HepG2 (cell line): ENCODE results near the gene RABEPK. TPM values are rescaled to one million over a fixed set of nuclear protein-coding genes. Genes with fewer than 3 reads are reported as not detected.
A peak's percentile ranks its signal among the peaks of the same experiment; 100 is the strongest.

Source experiments
- ATAC-seq: fragments of 200-7000 bp; cut with Tn5 transposase; 3 replicates; pipeline ENCODE4 v1.9.1; 2020; ENCODE audit warnings: mild to moderate bottlenecking, moderate library complexity
- BruUV-seq: library from RNA; stranded (reverse); fragments of 400-500 nt; replicated peaks from 2 replicates; lab custom pipeline; 2021; lab: Mats Ljungman, UMichigan
- CTCF ChIA-PET: fragments of 300-600 bp; formaldehyde crosslinking; extraction: SDS; loops from one replicate; lab custom pipeline; 2021; ENCODE audit warnings: low total read pairs, inconsistent platforms, low intra/inter-chr PET ratio; lab: Yijun Ruan, JAX
- POLR2A ChIA-PET: fragments of 350-600 bp; sonication (Branson Sonifier 250); formaldehyde crosslinking; loops from one replicate; lab custom pipeline; 2020; ENCODE audit warnings: antibody characterized with exemption, inconsistent platforms; lab: Yijun Ruan, JAX
- DNase-seq: peaks from one replicate; pipeline ENCODE4 v3.0.0-alpha.2; 2015; ENCODE audit warnings: low spot score
- FAIRE-seq: peaks from 3 replicates; lab custom pipeline; 2011; peaks lifted over from hg19 to GRCh38; lab: Jason Lieb, UNC
- H2AFZ ChIP-seq: one replicate; pipeline ENCODE4 v1.6.1; 2011; ENCODE audit warnings: low read length, inconsistent platforms
- H3K27ac ChIP-seq: fragments of 300-600 bp; 3 replicates; pipeline ENCODE4 v1.8.0; 2011; ENCODE audit warnings: mixed run types, mild to moderate bottlenecking, mixed read lengths, low read length, inconsistent platforms; ENCODE audit not compliant: insufficient read depth; ENCODE audit errors: extremely low read length
- H3K27me3 ChIP-seq, 2 experiments: fragments of 200-600 bp in 1 of 2; 2 replicates in 1 of 2; 3 replicates in 1 of 2; pipeline versions ENCODE4 v1.6.0 to v1.8.0; 2011; ENCODE audit warnings: low read length in 2 of 2, mild to moderate bottlenecking in 2 of 2, moderate library complexity in 2 of 2, inconsistent platforms in 1 of 2; ENCODE audit not compliant: insufficient read depth in 2 of 2, control insufficient read depth in 1 of 2
- H3K36me3 ChIP-seq, 2 experiments: fragments of 200-600 bp in 1 of 2; replicated peaks in 1 of 2; 2 replicates in 1 of 2; 3 replicates in 1 of 2; pipeline versions ENCODE4 v1.5.1 to v1.8.0; 2011; ENCODE audit warnings: low read length in 2 of 2, inconsistent platforms in 1 of 2; ENCODE audit not compliant: insufficient read depth in 2 of 2, control insufficient read depth in 1 of 2
- H3K4me1 ChIP-seq: 2 replicates; pipeline ENCODE4 v1.5.1; 2012; ENCODE audit warnings: low read length, inconsistent platforms; ENCODE audit not compliant: insufficient read depth
- H3K4me2 ChIP-seq: 2 replicates; pipeline ENCODE4 v1.6.0; 2011; ENCODE audit warnings: low read depth, low read length, inconsistent platforms
- H3K4me3 ChIP-seq, 3 experiments: fragments of 200-600 bp in 1 of 3; sonication (generic), shearing (Covaris generic) in 1 of 3; replicated peaks in 1 of 3; 2 replicates each; pipeline ENCODE4 v1.5.1; 2011 to 2016; ENCODE audit warnings: low read length in 3 of 3, inconsistent platforms in 2 of 3, low read depth in 2 of 3, mild to moderate bottlenecking in 2 of 3, control low read depth in 1 of 3, mixed read lengths in 1 of 3; ENCODE audit not compliant: insufficient read depth in 1 of 3
- H3K79me2 ChIP-seq: one replicate; pipeline ENCODE4 v1.6.1; 2011; ENCODE audit warnings: low read length, inconsistent platforms; ENCODE audit not compliant: insufficient read depth
- H3K9ac ChIP-seq: 2 replicates; pipeline ENCODE4 v1.6.0; 2011; ENCODE audit warnings: mild to moderate bottlenecking, low read depth, low read length, inconsistent platforms; ENCODE audit not compliant: insufficient read depth
- H3K9me3 ChIP-seq: 2 replicates; pipeline ENCODE4 v1.5.1; 2012; ENCODE audit warnings: mild to moderate bottlenecking, low read length
- H4K20me1 ChIP-seq: 2 replicates; pipeline ENCODE4 v1.6.0; 2011; ENCODE audit warnings: inconsistent platforms, mild to moderate bottlenecking, low read length, moderate library complexity; ENCODE audit not compliant: insufficient read depth
- AFF4 ChIP-seq: sonication (generic); formaldehyde crosslinking; IDR thresholded peaks from 2 replicates; pipeline ENCODE4 v1.4.0; 2020; ENCODE audit warnings: missing genetic modification reagents
- ASH2L ChIP-seq: fragments of 300-600, 200-600 bp; sonication (generic); IDR thresholded peaks from 2 replicates; pipeline ENCODE4 v1.7.0; 2017; ENCODE audit warnings: low read depth, mild to moderate bottlenecking, moderate library complexity, mixed read lengths, low read length; ENCODE audit not compliant: insufficient read length
- GATAD2A ChIP-seq: IDR thresholded peaks from 2 replicates; pipeline ENCODE4 v1.6.1; 2016
- HMGA1 ChIP-seq: sonication (generic); formaldehyde crosslinking; conservative IDR thresholded peaks from 2 replicates; pipeline ENCODE4 v1.4.0; 2020; ENCODE audit warnings: missing genetic modification reagents
- KDM5B ChIP-seq: sonication (generic); formaldehyde crosslinking; IDR thresholded peaks from 2 replicates; pipeline ENCODE4 v1.4.0; 2020; ENCODE audit warnings: missing genetic modification reagents, mild to moderate bottlenecking, borderline replicate concordance
- MAFF ChIP-seq: IDR thresholded peaks from 2 replicates; pipeline ENCODE4 v1.6.1; 2011; ENCODE audit warnings: low read depth, low read length, improper control_type of control experiment
- MAFK ChIP-seq, 2 experiments: IDR thresholded peaks in 1 of 2; conservative IDR thresholded peaks in 1 of 2; 2 replicates each; pipeline ENCODE4 v1.6.1; 2011; ENCODE audit warnings: improper control_type of control experiment in 2 of 2, low read length in 2 of 2
- MED8 ChIP-seq: sonication (generic); formaldehyde crosslinking; IDR thresholded peaks from 2 replicates; pipeline ENCODE4 v1.8.1; 2023; ENCODE audit warnings: mild to moderate bottlenecking, missing genetic modification reagents; ENCODE audit not compliant: insufficient replicate concordance
- MXD3 ChIP-seq: IDR thresholded peaks from 2 replicates; pipeline ENCODE4 v1.6.1; 2016; ENCODE audit warnings: mild to moderate bottlenecking, missing biosample characterization, missing genetic modification reagents
- RAD21 ChIP-seq: fragments of 450-650 bp; formaldehyde crosslinking; IDR thresholded peaks from 2 replicates; pipeline ENCODE4 v1.5.0; 2020; ENCODE audit warnings: mild to moderate bottlenecking
- SAP130 ChIP-seq: IDR thresholded peaks from 2 replicates; pipeline ENCODE4 v1.6.1; 2016; ENCODE audit warnings: low read depth
- SMC3 ChIP-seq: IDR thresholded peaks from 2 replicates; pipeline ENCODE4 v1.6.1; 2011; ENCODE audit warnings: low read length, improper control_type of control experiment
- STAG1 ChIP-seq: sonication (generic); formaldehyde crosslinking; IDR thresholded peaks from 2 replicates; pipeline ENCODE4 v1.4.0; 2020; ENCODE audit warnings: missing genetic modification reagents
- THAP7 ChIP-seq: sonication (generic); formaldehyde crosslinking; IDR thresholded peaks from 2 replicates; pipeline ENCODE4 v1.8.1; 2023; ENCODE audit warnings: mild to moderate bottlenecking, missing genetic modification reagents
- YEATS2 ChIP-seq: sonication (generic); formaldehyde crosslinking; IDR thresholded peaks from 2 replicates; pipeline ENCODE4 v1.4.0; 2020; ENCODE audit warnings: missing genetic modification reagents, borderline replicate concordance
- ZNF263 ChIP-seq: sonication (generic); formaldehyde crosslinking; IDR thresholded peaks from 2 replicates; pipeline ENCODE4 v1.4.0; 2020; ENCODE audit warnings: missing genetic modification reagents
- ZNF570 ChIP-seq: sonication (generic); formaldehyde crosslinking; IDR thresholded peaks from 2 replicates; pipeline ENCODE4 v1.4.0; 2020; ENCODE audit warnings: mild to moderate bottlenecking, missing genetic modification reagents, borderline replicate concordance
- ZNF652 ChIP-seq: IDR thresholded peaks from 2 replicates; pipeline ENCODE4 v1.6.1; 2016; ENCODE audit warnings: low read depth, borderline replicate concordance
- ZNF740 ChIP-seq: sonication (generic); formaldehyde crosslinking; IDR thresholded peaks from 2 replicates; pipeline ENCODE4 v1.4.0; 2020; ENCODE audit warnings: missing genetic modification reagents
- ZNF777 ChIP-seq: sonication (generic); formaldehyde crosslinking; IDR thresholded peaks from 2 replicates; pipeline ENCODE4 v1.4.0; 2020; ENCODE audit warnings: missing genetic modification reagents
- ZNF790 ChIP-seq: sonication (generic); formaldehyde crosslinking; IDR thresholded peaks from 2 replicates; pipeline ENCODE4 v1.8.0; 2022; ENCODE audit warnings: missing genetic modification reagents, mild to moderate bottlenecking, borderline replicate concordance
- WGBS: methylation state at CpG from one replicate; pipeline ENCODE4 v1.1.6; 2017; ENCODE audit warnings: low lambda C conversion rate; 5-methylcytosine and 5-hydroxymethylcytosine counted together
- in situ Hi-C: cut with HindIII; loops from 2 replicates; pipeline ENCODE4 v1.10.0; 2017; ENCODE audit warnings: low pct_unique_long_range_greater_than_20kb; ENCODE audit not compliant: extremely low pct_ligation_motif_present
- intact Hi-C: fragments of 100-400 bp; cut with micrococcal nuclease; formaldehyde crosslinking; loops from one replicate; pipeline ENCODE4 v1.10.0; 2022; ENCODE audit not compliant: unreplicated experiment
- polyA plus RNA-seq, 8 experiments: library from polyadenylated mRNA; depleted of rRNA in 3 of 8; stranded (reverse) in 7 of 8; unstranded in 1 of 8; fragments of >200 nt; fragmentation: Illumina TruSeq in 4 of 8; extraction: Trizol in 4 of 8; gene quantifications; 2 replicates each; pipeline versions ENCODE4 v1.2.1 to v1.2.3, GENCODE V29; 2011 to 2016; ENCODE audit warnings: low read depth in 4 of 8, missing spikeins in 1 of 8, mixed read lengths in 1 of 8; ENCODE audit not compliant: insufficient read depth in 1 of 8
- total RNA-seq, 5 experiments: library from RNA; depleted of rRNA; stranded (reverse); fragments of >200 nt; fragmentation: Illumina TruSeq; extraction: Trizol; gene quantifications; 2 replicates each; pipeline ENCODE4 v1.2.3, GENCODE V29; 2016; ENCODE audit warnings: low read depth in 1 of 5

RABEPK gene
- total and polyA plus RNA-seq, 2 of the 13 experiments (the other 11 are each of a cell fraction or from before 2014, with no cell fraction given), result 75.5 to 90.0 TPM

GRCh38 chr9:125255781-125256391 lies 55.5 kb downstream of the RABEPK start:
- Histone ChIP-seq H3K27me3 (no peaks in the 10 kb centered on the region), H3K4me3 (no peak overlapping the region), H2AFZ (no peak overlapping the region), H3K4me1 (peaks cover 32% of the 10 kb centered on the region), H3K9ac (no peak overlapping the region), H3K79me2 (no peaks in the 10 kb centered on the region), H4K20me1 (no peaks in the 10 kb centered on the region), H3K36me3 (no peaks in the 10 kb centered on the region), H3K4me2 (no peak overlapping the region), H3K9me3 (no peaks in the 10 kb centered on the region), H3K27ac (no peak overlapping the region)
- FAIRE-seq, result no peak
- ATAC-seq, result peak; percentile 83
- ChIA-PET CTCF (interaction anchor here (1.3 to 1.5 kb wide), 2 partner anchors 106 to 119 kb away, joined by 7 to 9 read pairs; no protein-coding TSS in a partner anchor), POLR2A (interaction anchor here (1.2 to 3.8 kb wide), 2 partner anchors 12 to 14 kb away, joined by 3 to 27 read pairs; partner anchors contain the start of gene HSPA5)
- intact Hi-C loops, result loop anchor here (1.0 kb wide), 1 partner anchor 118 kb away; no protein-coding TSS in a partner anchor
- in situ Hi-C loops, result loop anchor here (5.0 kb wide), 1 partner anchor 116 kb away; no protein-coding TSS in a partner anchor
- peak; percentile 35 for DNase-seq
- 0% methylated on average over 2 of the region's 2 CpGs for WGBS
- no TSS peak for BruUV-seq
- 0 out of 2 replicates have a peak, but pooled peaks have one; percentile 9 for TF ChIP-seq GATAD2A (CRISPR knock-in tag)
- no peak for TF ChIP-seq THAP7 (CRISPR knock-in tag)
- no peak for TF ChIP-seq ZNF570
- TF ChIP-seq SMC3, result peak; percentile 59
- no peak for TF ChIP-seq ZNF777 (CRISPR knock-in tag)
- TF ChIP-seq ASH2L, result no peak
- TF ChIP-seq KDM5B (CRISPR knock-in tag), result no peak
- TF ChIP-seq RAD21 (CRISPR knock-in tag), result peak; percentile 68
- TF ChIP-seq MAFK (conservative IDR thresholded peaks at IDR 0.05 in 1 of 2, IDR thresholded peaks at IDR 0.05 in 1 of 2; ENCODE audit: low read length in 2 of 2), result peak; percentile 87 to 95
- no peak for TF ChIP-seq ZNF740 (CRISPR knock-in tag)
- TF ChIP-seq MED8 (CRISPR knock-in tag), result no peak
- no peak for TF ChIP-seq HMGA1 (CRISPR knock-in tag)
- no peak for TF ChIP-seq MXD3
- TF ChIP-seq YEATS2 (CRISPR knock-in tag), result no peak
- no peak for TF ChIP-seq SAP130 (CRISPR knock-in tag)
- TF ChIP-seq ZNF652 (CRISPR knock-in tag), result no peak
- no peak for TF ChIP-seq AFF4 (CRISPR knock-in tag)
- TF ChIP-seq ZNF263 (CRISPR knock-in tag), result no peak
- peak; percentile 88 for TF ChIP-seq MAFF
- TF ChIP-seq ZNF790 (CRISPR knock-in tag), result no peak
- peak; percentile 89 for TF ChIP-seq STAG1 (CRISPR knock-in tag)
